Measurements from ENCODE around the gene TMEM258.

DNA sequence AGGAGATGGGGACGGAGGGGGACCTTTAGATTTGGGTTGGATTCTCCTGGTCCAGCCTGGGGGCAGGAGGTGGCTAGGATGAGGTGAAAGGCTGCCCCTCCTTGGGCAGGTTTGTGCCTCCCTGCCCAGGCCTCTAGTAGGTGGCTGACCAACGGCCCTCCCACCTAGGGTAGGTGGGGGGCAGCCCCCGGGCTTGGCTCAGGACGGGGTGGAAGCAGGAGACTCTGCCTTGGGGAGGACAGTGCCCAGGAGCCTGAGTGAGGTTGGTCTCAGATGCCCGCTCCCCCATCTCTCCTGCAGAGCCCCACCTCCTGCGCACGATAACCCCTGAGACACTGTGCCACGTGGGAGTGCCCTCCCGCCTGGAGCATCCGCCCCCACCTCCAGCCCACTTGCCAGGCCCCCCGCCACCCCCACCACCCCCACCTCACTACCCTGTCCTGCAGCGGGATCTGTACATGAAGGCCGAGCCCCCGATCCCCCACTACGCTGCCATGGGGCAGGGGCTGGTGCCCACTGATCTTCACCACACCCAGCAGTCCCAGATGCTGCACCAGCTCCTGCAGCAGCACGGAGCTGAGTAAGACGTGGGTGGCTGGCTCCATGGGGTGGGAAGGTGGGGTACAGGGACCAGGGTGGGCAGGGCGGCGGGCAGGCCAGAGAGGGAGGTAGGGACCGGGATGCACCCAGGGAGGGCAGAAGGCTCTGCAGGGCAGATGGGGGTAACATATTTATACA lies 22.3 kb downstream of the TMEM258 start:
- TF ChIP-seq POLR2AphosphoS5 (IDR thresholded peaks at IDR 0.05; ENCODE audit: low read depth, low read length) (no peak), TAF1 (IDR thresholded peaks at IDR 0.05; ENCODE audit: borderline replicate concordance, insufficient read depth, low read length) (no peak)

Data from PFSK-1 (cell line).